Gastroesophageal sphincter (tissue), 3 donors: Measurements from ENCODE around the gene NAB1.

Experiments
- CTCF ChIP-seq, 4 experiments: fragments of 200-600 bp in 2 of 4; fragments of 450-650 bp in 2 of 4; sonication (generic) in 1 of 4; IDR thresholded peaks; one replicate each; pipeline ENCODE4 v1.5.1; 2017 to 2019; ENCODE audit warnings: antibody characterized with exemption in 4 of 4, mild to moderate bottlenecking in 2 of 4, moderate library complexity in 2 of 4
- EP300 ChIP-seq: sonication (generic); formaldehyde crosslinking; IDR thresholded peaks from one replicate; pipeline ENCODE4 v1.6.1; 2017; ENCODE audit warnings: antibody characterized with exemption, mild to moderate bottlenecking
- POLR2AphosphoS5 ChIP-seq: sonication (generic); formaldehyde crosslinking; IDR thresholded peaks from one replicate; pipeline ENCODE4 v1.6.1; 2017; ENCODE audit warnings: antibody characterized with exemption

GRCh38 chr2:190615555-190616200, 33.2 kb upstream of the NAB1 start:
- TF ChIP-seq CTCF (IDR thresholded peaks at IDR 0.05) (no peak), POLR2AphosphoS5 (no peak), EP300 (no peak)
